ENCODE results near the gene SEC63. TPM values are rescaled to one million over a fixed set of nuclear protein-coding genes. Genes with fewer than 3 reads are reported as not detected.

SEC63 gene
- total RNA-seq, 2 experiments from 2014 or later, result 91.9 to 105 TPM

Other genes with a start within 250 kb of the SEC63 start
- 10 to 100 TPM; 15.3 to 16.3 TPM for gene SCML4, start 133.9 kb downstream of the SEC63 start, total RNA-seq
- gene OSTM1, start 116.5 kb upstream of the SEC63 start, total RNA-seq, result 10 to 100 TPM; 10.4 to 11.4 TPM
- not detected for gene NR2E1, start 207.8 kb upstream of the SEC63 start, total RNA-seq